HL-60 (cell line): ENCODE data around the gene RPS29.

Experiments
- DNase-seq, 2 experiments: peaks; one replicate each; pipeline ENCODE4 v3.0.0-alpha.2; 2010 to 2020; ENCODE audit warnings: low read depth in 1 of 2, low spot score in 1 of 2
- H3K27ac ChIP-seq: fragments of 250-450 bp; sonication (Bioruptor Pico); replicated peaks from 2 replicates; pipeline ENCODE4 v1.5.1; 2020; ENCODE audit warnings: mild to moderate bottlenecking, moderate library complexity
- H3K27me3 ChIP-seq: fragments of 250-450 bp; sonication (Bioruptor Pico); 2 replicates; pipeline ENCODE4 v1.5.1; 2021; ENCODE audit warnings: mild to moderate bottlenecking, moderate library complexity; ENCODE audit not compliant: insufficient read depth, poor library complexity, severe bottlenecking
- H3K4me3 ChIP-seq: replicated peaks from 2 replicates; pipeline ENCODE4 v1.5.1; 2011; ENCODE audit warnings: mild to moderate bottlenecking, control low read depth, low read length; ENCODE audit not compliant: insufficient read depth
- GABPA ChIP-seq: IDR thresholded peaks from 2 replicates; pipeline ENCODE4 v1.6.1; 2012; ENCODE audit warnings: low read depth
- POLR2AphosphoS5 ChIP-seq: IDR thresholded peaks from 2 replicates; pipeline ENCODE4 v1.6.1; 2012; ENCODE audit warnings: low read depth
- SPI1 ChIP-seq: IDR thresholded peaks from 2 replicates; pipeline ENCODE4 v1.6.1; 2012; ENCODE audit warnings: low read depth, mild to moderate bottlenecking, borderline replicate concordance
- TF ChIP-seq, protein P1 (sequence below): IDR thresholded peaks from one replicate; pipeline ENCODE4 v1.5.1; 2011; ENCODE audit warnings: low read length, control low read depth, inconsistent platforms; ENCODE audit not compliant: insufficient read depth
- TF ChIP-seq, protein P2 (sequence below): IDR thresholded peaks from 2 replicates; pipeline ENCODE4 v1.6.1; 2012; ENCODE audit warnings: low read depth; ENCODE audit not compliant: insufficient replicate concordance

RPS29 gene

DNA sequence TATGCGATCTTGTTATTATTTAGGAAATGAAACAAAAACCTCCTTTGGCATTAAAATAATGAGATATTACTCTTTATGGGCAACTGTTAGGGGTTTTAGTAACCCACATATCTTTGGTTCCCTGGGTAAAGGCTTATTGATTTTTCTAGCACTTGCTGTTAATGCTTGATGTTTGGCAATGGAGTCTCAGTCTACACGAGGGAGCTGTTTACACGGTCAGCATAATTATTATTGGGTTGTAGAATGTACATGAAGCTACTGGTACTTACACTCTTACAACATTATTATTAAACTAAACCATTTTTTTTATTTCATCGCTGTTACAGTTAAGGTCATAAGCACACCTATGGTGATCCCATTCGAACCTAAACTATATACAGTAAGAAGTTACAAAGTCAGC is 12.1 kb downstream of the RPS29 start:
- H3K27me3 ChIP-seq = no peaks in the 10 kb centered on the region
- DNase-seq = no peak
- H3K27ac ChIP-seq = no peak overlapping the region
- no peak for TF ChIP-seq POLR2AphosphoS5
- TF ChIP-seq, protein P1, sequence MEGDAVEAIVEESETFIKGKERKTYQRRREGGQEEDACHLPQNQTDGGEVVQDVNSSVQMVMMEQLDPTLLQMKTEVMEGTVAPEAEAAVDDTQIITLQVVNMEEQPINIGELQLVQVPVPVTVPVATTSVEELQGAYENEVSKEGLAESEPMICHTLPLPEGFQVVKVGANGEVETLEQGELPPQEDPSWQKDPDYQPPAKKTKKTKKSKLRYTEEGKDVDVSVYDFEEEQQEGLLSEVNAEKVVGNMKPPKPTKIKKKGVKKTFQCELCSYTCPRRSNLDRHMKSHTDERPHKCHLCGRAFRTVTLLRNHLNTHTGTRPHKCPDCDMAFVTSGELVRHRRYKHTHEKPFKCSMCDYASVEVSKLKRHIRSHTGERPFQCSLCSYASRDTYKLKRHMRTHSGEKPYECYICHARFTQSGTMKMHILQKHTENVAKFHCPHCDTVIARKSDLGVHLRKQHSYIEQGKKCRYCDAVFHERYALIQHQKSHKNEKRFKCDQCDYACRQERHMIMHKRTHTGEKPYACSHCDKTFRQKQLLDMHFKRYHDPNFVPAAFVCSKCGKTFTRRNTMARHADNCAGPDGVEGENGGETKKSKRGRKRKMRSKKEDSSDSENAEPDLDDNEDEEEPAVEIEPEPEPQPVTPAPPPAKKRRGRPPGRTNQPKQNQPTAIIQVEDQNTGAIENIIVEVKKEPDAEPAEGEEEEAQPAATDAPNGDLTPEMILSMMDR = no peak
- TF ChIP-seq SPI1 = no peak
- TF ChIP-seq GABPA = no peak
- TF ChIP-seq, protein P2, sequence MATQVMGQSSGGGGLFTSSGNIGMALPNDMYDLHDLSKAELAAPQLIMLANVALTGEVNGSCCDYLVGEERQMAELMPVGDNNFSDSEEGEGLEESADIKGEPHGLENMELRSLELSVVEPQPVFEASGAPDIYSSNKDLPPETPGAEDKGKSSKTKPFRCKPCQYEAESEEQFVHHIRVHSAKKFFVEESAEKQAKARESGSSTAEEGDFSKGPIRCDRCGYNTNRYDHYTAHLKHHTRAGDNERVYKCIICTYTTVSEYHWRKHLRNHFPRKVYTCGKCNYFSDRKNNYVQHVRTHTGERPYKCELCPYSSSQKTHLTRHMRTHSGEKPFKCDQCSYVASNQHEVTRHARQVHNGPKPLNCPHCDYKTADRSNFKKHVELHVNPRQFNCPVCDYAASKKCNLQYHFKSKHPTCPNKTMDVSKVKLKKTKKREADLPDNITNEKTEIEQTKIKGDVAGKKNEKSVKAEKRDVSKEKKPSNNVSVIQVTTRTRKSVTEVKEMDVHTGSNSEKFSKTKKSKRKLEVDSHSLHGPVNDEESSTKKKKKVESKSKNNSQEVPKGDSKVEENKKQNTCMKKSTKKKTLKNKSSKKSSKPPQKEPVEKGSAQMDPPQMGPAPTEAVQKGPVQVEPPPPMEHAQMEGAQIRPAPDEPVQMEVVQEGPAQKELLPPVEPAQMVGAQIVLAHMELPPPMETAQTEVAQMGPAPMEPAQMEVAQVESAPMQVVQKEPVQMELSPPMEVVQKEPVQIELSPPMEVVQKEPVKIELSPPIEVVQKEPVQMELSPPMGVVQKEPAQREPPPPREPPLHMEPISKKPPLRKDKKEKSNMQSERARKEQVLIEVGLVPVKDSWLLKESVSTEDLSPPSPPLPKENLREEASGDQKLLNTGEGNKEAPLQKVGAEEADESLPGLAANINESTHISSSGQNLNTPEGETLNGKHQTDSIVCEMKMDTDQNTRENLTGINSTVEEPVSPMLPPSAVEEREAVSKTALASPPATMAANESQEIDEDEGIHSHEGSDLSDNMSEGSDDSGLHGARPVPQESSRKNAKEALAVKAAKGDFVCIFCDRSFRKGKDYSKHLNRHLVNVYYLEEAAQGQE = no peak
- no peak overlapping the region for H3K4me3 ChIP-seq

DNA sequence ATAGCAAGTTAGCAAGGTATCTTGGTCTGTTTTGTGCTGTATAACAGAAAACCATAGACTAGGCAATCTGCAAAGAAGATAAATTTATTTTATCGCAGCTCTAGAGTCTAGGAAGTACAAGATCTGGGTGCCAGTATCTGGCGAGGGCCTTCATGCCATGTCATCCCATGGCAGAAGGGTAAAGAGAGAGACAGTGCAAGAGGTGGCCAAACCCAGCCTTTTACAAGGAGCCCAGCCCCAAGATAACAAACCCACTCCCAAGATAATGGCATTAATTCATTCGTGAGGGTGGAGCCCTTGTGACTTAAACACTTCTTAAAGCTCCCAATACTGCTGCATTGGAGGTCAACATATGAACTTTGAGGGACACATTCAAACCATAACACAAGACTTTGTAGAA is 16.9 kb downstream of the RPS29 start:
- no peaks in the 10 kb centered on the region for H3K27me3 ChIP-seq
- no peak for DNase-seq
- no peak overlapping the region for H3K27ac ChIP-seq
- TF ChIP-seq GABPA (no peak), SPI1 (no peak), POLR2AphosphoS5 (no peak)
- TF ChIP-seq, protein P1 = no peak
- TF ChIP-seq, protein P2 = no peak
- H3K4me3 ChIP-seq = no peak overlapping the region

DNA sequence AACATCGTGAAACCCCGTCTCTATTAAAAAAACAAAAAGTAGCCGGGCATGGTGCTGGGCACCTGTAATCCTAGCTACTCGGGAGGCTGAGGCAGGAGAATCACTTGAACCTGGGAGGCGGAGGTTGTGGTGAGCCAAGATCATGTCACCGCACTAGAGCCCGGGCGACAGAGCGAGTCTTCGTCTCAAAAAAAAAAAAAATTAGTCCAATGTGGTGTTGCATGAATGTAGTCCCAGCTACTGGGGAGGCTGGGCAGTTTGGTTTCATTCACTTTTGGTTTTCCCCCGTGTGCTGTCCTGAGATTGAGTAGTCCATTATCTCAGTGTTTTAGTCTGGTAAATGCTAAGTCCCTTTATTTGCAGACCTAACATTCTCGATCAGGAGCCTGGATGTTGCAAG is 19.5 kb downstream of the RPS29 start:
- TF ChIP-seq GABPA = no peak
- TF ChIP-seq, protein P1 = no peak
- no peak for TF ChIP-seq SPI1
- TF ChIP-seq, protein P2 = no peak
- no peak for TF ChIP-seq POLR2AphosphoS5
- H3K27me3 ChIP-seq = no peaks in the 10 kb centered on the region
- H3K4me3 ChIP-seq = no peak overlapping the region
- DNase-seq = no peak
- H3K27ac ChIP-seq = no peak overlapping the region
